Endothelial cell of umbilical vein (primary cell): ENCODE measurements around the gene NUBPL. TPM values are rescaled to one million over a fixed set of nuclear protein-coding genes. Genes with fewer than 3 reads are reported as not detected.

Experiments
- BruUV-seq: library from RNA; stranded (reverse); fragments of 400-500 nt; replicated peaks from 2 replicates; lab custom pipeline; 2021; lab: Mats Ljungman, UMichigan
- CTCF ChIA-PET: fragments of 300-600, 350-600 bp; sonication (Branson Sonifier 250); formaldehyde crosslinking; loops from one replicate; lab custom pipeline; 2021; ENCODE audit warnings: antibody characterized with exemption, inconsistent platforms; lab: Charles Lee
- POLR2A ChIA-PET: fragments of 300-600, 350-600 bp; sonication (Branson Sonifier 250); formaldehyde crosslinking; loops from one replicate; lab custom pipeline; 2021; ENCODE audit warnings: antibody characterized with exemption, inconsistent platforms; lab: Charles Lee
- DNase-seq: peaks from one replicate; pipeline ENCODE4 v3.0.0-alpha.2; 2011; ENCODE audit warnings: low read depth, low spot score
- FAIRE-seq: peaks from 2 replicates; lab custom pipeline; 2011; peaks lifted over from hg19 to GRCh38; lab: Jason Lieb, UNC
- H2AFZ ChIP-seq: 2 replicates; pipeline ENCODE4 v1.6.0; 2012; ENCODE audit warnings: low read depth, low read length, control low read depth, inconsistent platforms
- H3K27ac ChIP-seq: 2 replicates; pipeline ENCODE4 v1.5.1; 2011; ENCODE audit warnings: low read depth, mild to moderate bottlenecking, control low read depth, low read length, moderate library complexity; ENCODE audit not compliant: insufficient read depth
- H3K27me3 ChIP-seq, 2 experiments: 2 replicates each; pipeline versions ENCODE4 v1.6.0 to v1.6.1; 2011; ENCODE audit warnings: low read length in 2 of 2, mixed read lengths in 1 of 2; ENCODE audit not compliant: control insufficient read depth in 2 of 2, insufficient read depth in 2 of 2
- H3K36me3 ChIP-seq, 2 experiments: 2 replicates in 1 of 2; 3 replicates in 1 of 2; pipeline ENCODE4 v1.5.1; 2011; ENCODE audit warnings: low read length in 2 of 2, mild to moderate bottlenecking in 1 of 2, moderate library complexity in 1 of 2; ENCODE audit not compliant: control insufficient read depth in 2 of 2, insufficient read depth in 2 of 2; ENCODE audit errors: extremely low read depth in 1 of 2
- H3K4me1 ChIP-seq: 3 replicates; pipeline ENCODE4 v1.5.1; 2011; ENCODE audit warnings: mild to moderate bottlenecking, low read length; ENCODE audit not compliant: control insufficient read depth, insufficient read depth; ENCODE audit errors: extremely low read depth
- H3K4me2 ChIP-seq: 2 replicates; pipeline ENCODE4 v1.6.1; 2011; ENCODE audit warnings: low read length, control low read depth, mixed read lengths; ENCODE audit not compliant: insufficient read depth
- H3K4me3 ChIP-seq, 3 experiments: fragments of 200-600 bp in 1 of 3; sonication (generic), shearing (Covaris generic) in 1 of 3; replicated peaks in 1 of 3; 2 replicates each; pipeline ENCODE4 v1.5.1; 2011 to 2016; ENCODE audit warnings: control low read depth in 3 of 3, low read length in 3 of 3, mild to moderate bottlenecking in 2 of 3, inconsistent platforms in 1 of 3, low read depth in 1 of 3, moderate library complexity in 1 of 3; ENCODE audit not compliant: insufficient read depth in 1 of 3
- H3K79me2 ChIP-seq: 2 replicates; pipeline ENCODE4 v1.6.0; 2012; ENCODE audit warnings: low read length, inconsistent platforms; ENCODE audit not compliant: control insufficient read depth, insufficient read depth
- H3K9ac ChIP-seq: replicated peaks from 2 replicates; pipeline ENCODE3; 2011; ENCODE audit warnings: low read length, control low read depth; ENCODE audit not compliant: insufficient read depth; ENCODE audit errors: extremely low read depth
- H3K9me1 ChIP-seq: replicated peaks from 3 replicates; pipeline ENCODE4 v1.6.0; 2011; ENCODE audit warnings: mild to moderate bottlenecking, low read length; ENCODE audit not compliant: control insufficient read depth, insufficient read depth; ENCODE audit errors: extremely low read depth
- H3K9me3 ChIP-seq: replicated peaks from 2 replicates; pipeline ENCODE4 v1.5.1; 2012; ENCODE audit warnings: low read length, inconsistent platforms; ENCODE audit not compliant: control insufficient read depth, insufficient read depth
- H4K20me1 ChIP-seq: replicated peaks from 2 replicates; pipeline ENCODE3; 2011; ENCODE audit warnings: mild to moderate bottlenecking, low read length; ENCODE audit not compliant: control insufficient read depth, insufficient read depth; ENCODE audit errors: extremely low read depth
- CTCF ChIP-seq, 2 donors: IDR thresholded peaks; 1 replicate in 1 of 2; 2 replicates in 1 of 2; pipeline ENCODE4 v1.5.1; 2011; ENCODE audit warnings: low read length in 2 of 2, mild to moderate bottlenecking in 2 of 2, moderate library complexity in 2 of 2, control low read depth in 1 of 2, inconsistent platforms in 1 of 2, low read depth in 1 of 2; ENCODE audit not compliant: insufficient read depth in 1 of 2; ENCODE audit errors: extremely low read depth in 1 of 2
- EZH2 ChIP-seq: IDR thresholded peaks from 2 replicates; pipeline ENCODE4 v1.6.1; 2012; ENCODE audit warnings: borderline replicate concordance, low read depth, mild to moderate bottlenecking, moderate library complexity, low read length, inconsistent platforms; ENCODE audit not compliant: severe bottlenecking
- FOS ChIP-seq: IDR thresholded peaks from 2 replicates; pipeline ENCODE4 v1.6.1; 2011; ENCODE audit warnings: mild to moderate bottlenecking, low read length, moderate library complexity, borderline replicate concordance; ENCODE audit not compliant: insufficient read depth
- GATA2 ChIP-seq: IDR thresholded peaks from 2 replicates; pipeline ENCODE4 v1.7.0; 2011; ENCODE audit warnings: low read depth, mild to moderate bottlenecking, moderate library complexity, mixed read lengths, low read length; ENCODE audit not compliant: insufficient read length, insufficient read depth
- JUN ChIP-seq: IDR thresholded peaks from 2 replicates; pipeline ENCODE4 v1.6.1; 2011; ENCODE audit warnings: borderline replicate concordance, low read depth; ENCODE audit not compliant: insufficient read length, insufficient read depth
- MAX ChIP-seq: IDR thresholded peaks from 2 replicates; pipeline ENCODE4 v1.6.1; 2011; ENCODE audit not compliant: insufficient read depth, insufficient read length
- MYC ChIP-seq: IDR thresholded peaks from one replicate; pipeline ENCODE4 v1.6.1; 2011; ENCODE audit warnings: mild to moderate bottlenecking, low read depth, low read length
- POLR2A ChIP-seq: IDR thresholded peaks from 2 replicates; pipeline ENCODE4 v1.6.1; 2012; ENCODE audit warnings: low read depth, mild to moderate bottlenecking, control low read depth, low read length
- POLR2AphosphoS5 ChIP-seq: IDR thresholded peaks from 2 replicates; pipeline ENCODE4 v1.6.1; 2012; ENCODE audit warnings: low read depth, mild to moderate bottlenecking, control low read depth, low read length, moderate library complexity; ENCODE audit not compliant: insufficient read depth
- dilution Hi-C: fragments of 300-500 bp; cut with MboI; formaldehyde crosslinking; loops from one replicate; pipeline ENCODE4 v1.15.0; 2019; ENCODE audit warnings: low sequenced_read_pairs; ENCODE audit not compliant: extremely low pct_ligation_motif_present
- intact Hi-C: fragments of 100-400 bp; cut with micrococcal nuclease; formaldehyde crosslinking; loops from one replicate; pipeline ENCODE4 v1.10.0; 2022
- polyA plus RNA-seq, 4 experiments: library from polyadenylated mRNA; depleted of rRNA in 3 of 4; stranded (reverse) in 3 of 4; unstranded in 1 of 4; fragments of >200 nt; gene quantifications; 2 replicates each; pipeline versions ENCODE4 v1.2.1 to v1.2.3, GENCODE V29; 2011 to 2012; ENCODE audit warnings: missing spikeins in 1 of 4
- total RNA-seq: library from RNA; stranded (reverse); gene quantifications from 2 replicates; pipeline ENCODE4 v1.2.3, GENCODE V29; 2021

The NUBPL gene
- total and polyA plus RNA-seq, 2 donors (not counting 3 experiments of a cell fraction or from before 2014, with no cell fraction given), result 2.1 to 12.3 TPM

- H3K4me3 ChIP-seq, result no peak overlapping the region
- no peaks in the 10 kb centered on the region for H3K9me1 ChIP-seq
- no peaks in the 10 kb centered on the region for H3K9me3 ChIP-seq
- dilution Hi-C loops, result no loop called here
- H3K79me2 ChIP-seq, result no peaks in the 10 kb centered on the region
- DNase-seq, result no peak
- BruUV-seq, result no TSS peak
- TF ChIP-seq EZH2 (no peak), CTCF (IDR thresholded peaks at IDR 0.05; ENCODE audit: extremely low read depth in 1 of 2, insufficient read depth in 1 of 2, low read depth in 1 of 2, low read length in 2 of 2) (no peak), POLR2A (no peak), MAX (no peak), MYC (no peak), POLR2AphosphoS5 (no peak), JUN (no peak), FOS (no peak), GATA2 (no peak)
- no peak overlapping the region for H2AFZ ChIP-seq
- H3K27ac ChIP-seq, result no peak overlapping the region
- no peak overlapping the region for H3K4me2 ChIP-seq
- FAIRE-seq, result no peak
- no peaks in the 10 kb centered on the region for H4K20me1 ChIP-seq
- CTCF ChIA-PET, result interaction anchor here (0.6 kb wide), 1 partner anchor 438 kb away, joined by 3 read pairs; no protein-coding TSS in a partner anchor
- no peaks in the 10 kb centered on the region for H3K36me3 ChIP-seq
- H3K4me1 ChIP-seq, result peaks cover 2% of the 10 kb centered on the region
- H3K9ac ChIP-seq, result no peak overlapping the region
- POLR2A ChIA-PET, result no interaction called here
- intact Hi-C loops, result no loop called here
- no peaks in the 10 kb centered on the region for H3K27me3 ChIP-seq
These were observed 266.1 kb downstream of the NUBPL start for GRCh38 chr14:31827325-31827724.
